ENCODE data around the gene POU3F2. TPM values are rescaled to one million over a fixed set of nuclear protein-coding genes. Genes with fewer than 3 reads are reported as not detected.
A peak's percentile ranks its signal among the peaks of the same experiment; 100 is the strongest.

Gene POU3F2
- total and polyA plus RNA-seq, 2 donors (not counting 1 experiment from before 2014, with no cell fraction given), result not detected

- H3K9me3 ChIP-seq (ENCODE audit: control extremely low read depth in 1 of 3, control insufficient read depth in 2 of 3, insufficient read depth in 1 of 3, low read length in 2 of 3), result peaks cover 0 to 28% (median 0%) of the 10 kb centered on the region in 3 donors
- 17% methylated on average over 9 of the region's 11 CpGs for WGBS (ENCODE audit: insufficient coverage)
- no peak overlapping the region for H2AFZ ChIP-seq (ENCODE audit: insufficient read depth, low read depth, low read length, poor library complexity, severe bottlenecking)
- peaks cover 39 to 54% of the 10 kb centered on the region in 2 donors for H3K4me1 ChIP-seq (ENCODE audit: control insufficient read depth in 2 of 2, insufficient read depth in 2 of 2, low read length in 2 of 2)
- Mint-ChIP-seq H3K27me3 (peaks cover 58% of the 10 kb centered on the region), H3K9me3 (ENCODE audit: insufficient read depth) (no peaks in the 10 kb centered on the region), H3K4me3 (peak overlapping the region; percentile 23), H3K4me1 (peaks cover 33% of the 10 kb centered on the region), H3K27ac (no peak overlapping the region)
- intact Hi-C loops (cut with micrococcal nuclease), result loop anchor here (5.0 kb wide), 1 partner anchor 100 kb away; the partner anchor contains the start of gene FBXL4
- H4K20me1 ChIP-seq (ENCODE audit: control insufficient read depth, insufficient read depth, low read length, poor library complexity, severe bottlenecking), result no peaks in the 10 kb centered on the region
- no peak for ATAC-seq (ENCODE audit: low read depth)
- no peak overlapping the region for H3K4me3 ChIP-seq (ENCODE audit: control extremely low read depth in 1 of 5, extremely low read depth in 1 of 5, insufficient read depth in 1 of 5, low read depth in 2 of 5, low read length in 4 of 5)
- no peaks in the 10 kb centered on the region for H3K36me3 ChIP-seq (replicated peaks in 1 of 2; ENCODE audit: control extremely low read depth in 1 of 2, control insufficient read depth in 1 of 2, extremely low read depth in 1 of 2, insufficient read depth in 2 of 2, low read length in 1 of 2)
- H3K9ac ChIP-seq (ENCODE audit: low read length), result no peak overlapping the region
- ChIA-PET CTCF (interaction anchor here (1.3 kb wide), 1 partner anchor 1351 kb away, joined by 4 read pairs; no protein-coding TSS in a partner anchor), POLR2A (no interaction called here)
- DNase-seq, result peak; percentile 22
- no peak overlapping the region for H3K27ac ChIP-seq (ENCODE audit: low read length in 2 of 2)
- no peaks in the 10 kb centered on the region for H3K79me2 ChIP-seq (ENCODE audit: control insufficient read depth, insufficient read depth, low read length)
- peaks cover 0 to 69% (median 59%) of the 10 kb centered on the region in 4 experiments for H3K27me3 ChIP-seq (replicated peaks in 1 of 4; ENCODE audit: control extremely low read depth in 1 of 4, control insufficient read depth in 3 of 4, insufficient read depth in 4 of 4, low read length in 3 of 4)
- TF ChIP-seq CTCF (IDR thresholded peaks at IDR 0.05) (no peak), EZH2 (IDR thresholded peaks at IDR 0.05; ENCODE audit: borderline replicate concordance, insufficient read depth, low read depth, low read length, poor library complexity, severe bottlenecking) (no peak)
- H3K4me2 ChIP-seq (replicated peaks; ENCODE audit: low read depth, low read length, poor library complexity, severe bottlenecking), result peak overlapping the region; percentile 59
These were observed 13.0 kb downstream of the POU3F2 start for GRCh38 chr6:98847416-98847778.

GRCh38 chr6:98847779-98848538 lies 13.6 kb downstream of the POU3F2 start:
- Histone ChIP-seq H4K20me1 (ENCODE audit: control insufficient read depth, insufficient read depth, low read length, poor library complexity, severe bottlenecking) (no peaks in the 10 kb centered on the region), H3K27me3 (replicated peaks in 1 of 4; ENCODE audit: control extremely low read depth in 1 of 4, control insufficient read depth in 3 of 4, insufficient read depth in 4 of 4, low read length in 3 of 4) (peaks cover 0 to 64% (median 54%) of the 10 kb centered on the region in 4 experiments), H3K4me3 (ENCODE audit: control extremely low read depth in 1 of 5, extremely low read depth in 1 of 5, insufficient read depth in 1 of 5, low read depth in 2 of 5, low read length in 4 of 5) (peak overlapping the region in 1 of 5 experiments; percentile 10), H3K9me3 (ENCODE audit: control extremely low read depth in 1 of 3, control insufficient read depth in 2 of 3, insufficient read depth in 1 of 3, low read length in 2 of 3) (peaks cover 0 to 23% (median 0%) of the 10 kb centered on the region in 3 donors), H3K4me1 (ENCODE audit: control insufficient read depth in 2 of 2, insufficient read depth in 2 of 2, low read length in 2 of 2) (peaks cover 35 to 51% of the 10 kb centered on the region in 2 donors), H3K36me3 (replicated peaks in 1 of 2; ENCODE audit: control extremely low read depth in 1 of 2, control insufficient read depth in 1 of 2, extremely low read depth in 1 of 2, insufficient read depth in 2 of 2, low read length in 1 of 2) (no peaks in the 10 kb centered on the region), H3K9ac (ENCODE audit: low read length) (peak overlapping the region; percentile 7), H2AFZ (ENCODE audit: insufficient read depth, low read depth, low read length, poor library complexity, severe bottlenecking) (no peak overlapping the region), H3K4me2 (replicated peaks; ENCODE audit: low read depth, low read length, poor library complexity, severe bottlenecking) (peak overlapping the region; percentile 59), H3K79me2 (ENCODE audit: control insufficient read depth, insufficient read depth, low read length) (no peaks in the 10 kb centered on the region), H3K27ac (ENCODE audit: low read length in 2 of 2) (no peak overlapping the region)
- ChIA-PET CTCF (no interaction called here), POLR2A (no interaction called here)
- Mint-ChIP-seq H3K4me1 (peaks cover 30% of the 10 kb centered on the region), H3K27ac (no peak overlapping the region), H3K4me3 (peak overlapping the region; percentile 23), H3K27me3 (peaks cover 55% of the 10 kb centered on the region), H3K9me3 (ENCODE audit: insufficient read depth) (no peaks in the 10 kb centered on the region)
- TF ChIP-seq CTCF (IDR thresholded peaks at IDR 0.05), result no peak
- no peak for TF ChIP-seq EZH2 (IDR thresholded peaks at IDR 0.05; ENCODE audit: borderline replicate concordance, insufficient read depth, low read depth, low read length, poor library complexity, severe bottlenecking)
- 7% methylated on average over 51 of the region's 51 CpGs for WGBS (ENCODE audit: insufficient coverage)
- no peak for ATAC-seq (ENCODE audit: low read depth)
- intact Hi-C loops (cut with micrococcal nuclease), result loop anchor here (5.0 kb wide), 1 partner anchor 99 kb away; the partner anchor contains the start of gene FBXL4
- DNase-seq, result peak; percentile 37

Measured in B cell (primary cell).